Calu3 (cell line): ENCODE measurements around the gene DPY19L3. TPM values are rescaled to one million over a fixed set of nuclear protein-coding genes. Genes with fewer than 3 reads are reported as not detected.

ENCODE experiments used
- BruUV-seq: library from RNA; stranded (reverse); fragments of 400-500 nt; replicated peaks from 2 replicates; lab custom pipeline; 2021; lab: Mats Ljungman, UMichigan
- CTCF ChIA-PET: fragments of 300-600 bp; sonication (Branson Sonifier 250); formaldehyde crosslinking; loops from one replicate; lab custom pipeline; 2022; ENCODE audit warnings: antibody characterized with exemption; lab: Charles Lee
- DNase-seq: peaks from one replicate; pipeline ENCODE4 v3.0.0; 2022
- H3K27ac Mint-ChIP-seq: one replicate; pipeline ENCODE4 v1.8.0; 2022; ENCODE audit warnings: mixed read lengths; ENCODE audit not compliant: unreplicated experiment
- H3K27me3 Mint-ChIP-seq: one replicate; pipeline ENCODE4 v1.8.0; 2022; ENCODE audit warnings: mixed read lengths; ENCODE audit not compliant: unreplicated experiment
- H3K36me3 Mint-ChIP-seq: one replicate; pipeline ENCODE4 v1.8.0; 2022; ENCODE audit warnings: mild to moderate bottlenecking, moderate library complexity, mixed read lengths; ENCODE audit not compliant: insufficient read depth, unreplicated experiment
- H3K4me1 Mint-ChIP-seq: one replicate; pipeline ENCODE4 v1.8.0; 2022; ENCODE audit warnings: mild to moderate bottlenecking, low read depth, mixed read lengths; ENCODE audit not compliant: unreplicated experiment
- H3K4me3 Mint-ChIP-seq: one replicate; pipeline ENCODE4 v1.8.0; 2022; ENCODE audit warnings: mild to moderate bottlenecking, low read depth, moderate library complexity, mixed read lengths; ENCODE audit not compliant: unreplicated experiment
- H3K9me3 Mint-ChIP-seq: one replicate; pipeline ENCODE4 v1.8.0; 2022; ENCODE audit warnings: low read depth, mixed read lengths; ENCODE audit not compliant: unreplicated experiment
- CTCF ChIP-seq: fragments of 200-600 bp; IDR thresholded peaks from one replicate; pipeline ENCODE4 v1.8.0; 2022; ENCODE audit warnings: antibody characterized with exemption; ENCODE audit not compliant: unreplicated experiment
- intact Hi-C: fragments of 100-400 bp; cut with micrococcal nuclease; formaldehyde crosslinking; loops from one replicate; pipeline ENCODE4 v1.10.0; 2022; ENCODE audit not compliant: unreplicated experiment
- total RNA-seq: library from RNA; stranded (reverse); gene quantifications from 2 replicates; pipeline ENCODE4 v1.2.3, GENCODE V29; 2022

DPY19L3 gene
- total RNA-seq, 1 experiment from 2014 or later, result 29.4 TPM

GRCh38 chr19:32387701-32388392 is 17.7 kb upstream of the DPY19L3 start:
- Mint-ChIP-seq H3K4me1 (peaks cover 4% of the 10 kb centered on the region), H3K27ac (no peak overlapping the region), H3K9me3 (no peaks in the 10 kb centered on the region), H3K36me3 (peaks cover 7% of the 10 kb centered on the region), H3K4me3 (no peak overlapping the region), H3K27me3 (no peaks in the 10 kb centered on the region)
- intact Hi-C loops, result no loop called here
- BruUV-seq, result no TSS peak
- CTCF ChIA-PET, result interaction anchor here (2.0 kb wide), 1 partner anchor 19 kb away, joined by 5 read pairs; no protein-coding TSS in a partner anchor
- TF ChIP-seq CTCF, result no peak
- DNase-seq, result no peak

- TF ChIP-seq CTCF, result no peak
- Mint-ChIP-seq H3K9me3 (no peaks in the 10 kb centered on the region), H3K27me3 (no peaks in the 10 kb centered on the region), H3K36me3 (peaks cover 4% of the 10 kb centered on the region), H3K27ac (no peak overlapping the region), H3K4me3 (no peak overlapping the region), H3K4me1 (peaks cover 10% of the 10 kb centered on the region)
- CTCF ChIA-PET, result interaction anchor here (2.0 kb wide), 1 partner anchor 19 kb away, joined by 5 read pairs; no protein-coding TSS in a partner anchor
- intact Hi-C loops, result no loop called here
- BruUV-seq, result no TSS peak
- no peak for DNase-seq
Measured at GRCh38 chr19:32388393-32388855, 17.1 kb upstream of the DPY19L3 start.

- DNase-seq, result no peak
- intact Hi-C loops, result no loop called here
- Mint-ChIP-seq H3K9me3 (no peaks in the 10 kb centered on the region), H3K4me3 (no peak overlapping the region), H3K27ac (no peak overlapping the region), H3K36me3 (no peaks in the 10 kb centered on the region), H3K27me3 (no peaks in the 10 kb centered on the region), H3K4me1 (peaks cover 14% of the 10 kb centered on the region)
- TF ChIP-seq CTCF, result no peak
- CTCF ChIA-PET, result no interaction called here
- no TSS peak for BruUV-seq
Measured at GRCh38 chr19:32392901-32393300, 12.7 kb upstream of the DPY19L3 start.

GRCh38 chr19:32396046-32396652 is 9.4 kb upstream of the DPY19L3 start:
- intact Hi-C loops, result no loop called here
- Mint-ChIP-seq H3K27ac (no peak overlapping the region), H3K4me3 (no peak overlapping the region), H3K36me3 (no peaks in the 10 kb centered on the region), H3K27me3 (no peaks in the 10 kb centered on the region), H3K4me1 (peaks cover 14% of the 10 kb centered on the region), H3K9me3 (no peaks in the 10 kb centered on the region)
- BruUV-seq, result no TSS peak
- CTCF ChIA-PET, result interaction anchor here (0.7 kb wide), 1 partner anchor 51 kb away, joined by 7 read pairs; no protein-coding TSS in a partner anchor
- no peak for DNase-seq
- TF ChIP-seq CTCF, result no peak
